GM12875 (cell line): ENCODE results near the gene ADRA1B.
A peak's percentile ranks its signal among the peaks of the same experiment; 100 is the strongest.

ENCODE experiments used
- H3K4me3 ChIP-seq: one replicate; pipeline ENCODE4 v1.5.1; 2011; ENCODE audit warnings: low read depth, low read length, control low read depth
- TF ChIP-seq, protein P1 (sequence below): IDR thresholded peaks from 2 replicates; pipeline ENCODE4 v1.5.1; 2011; ENCODE audit warnings: low read depth, mild to moderate bottlenecking, control low read depth, inconsistent platforms, low read length, moderate library complexity, borderline replicate concordance; ENCODE audit not compliant: insufficient read depth

The ADRA1B gene

DNA sequence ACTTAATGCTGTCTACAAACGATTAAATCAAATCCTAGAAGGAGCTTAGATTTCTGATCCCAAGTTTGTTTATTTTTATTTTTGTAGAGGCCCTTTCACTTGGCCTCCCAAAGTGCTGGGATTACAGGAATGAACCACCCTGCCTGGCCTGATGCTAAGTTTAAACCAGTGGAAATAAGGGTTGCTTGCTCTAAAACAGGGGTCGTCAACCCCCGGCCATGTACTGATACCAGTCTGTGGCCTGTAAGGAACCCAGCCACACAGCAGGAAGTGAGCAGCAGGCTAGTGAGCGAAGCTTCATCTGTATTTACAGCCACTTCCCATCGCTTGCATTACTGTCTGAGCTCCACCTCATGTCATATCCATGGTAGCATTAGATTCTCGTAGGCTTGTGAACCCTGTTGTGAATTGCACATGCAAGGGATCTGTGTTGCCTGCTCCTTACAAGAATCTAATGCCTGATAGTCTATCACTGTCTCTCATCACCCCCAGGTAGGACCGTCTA, 104.0 kb downstream of the ADRA1B start:
- TF ChIP-seq, protein P1, sequence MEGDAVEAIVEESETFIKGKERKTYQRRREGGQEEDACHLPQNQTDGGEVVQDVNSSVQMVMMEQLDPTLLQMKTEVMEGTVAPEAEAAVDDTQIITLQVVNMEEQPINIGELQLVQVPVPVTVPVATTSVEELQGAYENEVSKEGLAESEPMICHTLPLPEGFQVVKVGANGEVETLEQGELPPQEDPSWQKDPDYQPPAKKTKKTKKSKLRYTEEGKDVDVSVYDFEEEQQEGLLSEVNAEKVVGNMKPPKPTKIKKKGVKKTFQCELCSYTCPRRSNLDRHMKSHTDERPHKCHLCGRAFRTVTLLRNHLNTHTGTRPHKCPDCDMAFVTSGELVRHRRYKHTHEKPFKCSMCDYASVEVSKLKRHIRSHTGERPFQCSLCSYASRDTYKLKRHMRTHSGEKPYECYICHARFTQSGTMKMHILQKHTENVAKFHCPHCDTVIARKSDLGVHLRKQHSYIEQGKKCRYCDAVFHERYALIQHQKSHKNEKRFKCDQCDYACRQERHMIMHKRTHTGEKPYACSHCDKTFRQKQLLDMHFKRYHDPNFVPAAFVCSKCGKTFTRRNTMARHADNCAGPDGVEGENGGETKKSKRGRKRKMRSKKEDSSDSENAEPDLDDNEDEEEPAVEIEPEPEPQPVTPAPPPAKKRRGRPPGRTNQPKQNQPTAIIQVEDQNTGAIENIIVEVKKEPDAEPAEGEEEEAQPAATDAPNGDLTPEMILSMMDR: no peak
- no peak overlapping the region for H3K4me3 ChIP-seq

GRCh38 chr5:160020964-160021363, 104.7 kb downstream of the ADRA1B start:
- no peak overlapping the region for H3K4me3 ChIP-seq
- TF ChIP-seq, protein P1: no peak

DNA sequence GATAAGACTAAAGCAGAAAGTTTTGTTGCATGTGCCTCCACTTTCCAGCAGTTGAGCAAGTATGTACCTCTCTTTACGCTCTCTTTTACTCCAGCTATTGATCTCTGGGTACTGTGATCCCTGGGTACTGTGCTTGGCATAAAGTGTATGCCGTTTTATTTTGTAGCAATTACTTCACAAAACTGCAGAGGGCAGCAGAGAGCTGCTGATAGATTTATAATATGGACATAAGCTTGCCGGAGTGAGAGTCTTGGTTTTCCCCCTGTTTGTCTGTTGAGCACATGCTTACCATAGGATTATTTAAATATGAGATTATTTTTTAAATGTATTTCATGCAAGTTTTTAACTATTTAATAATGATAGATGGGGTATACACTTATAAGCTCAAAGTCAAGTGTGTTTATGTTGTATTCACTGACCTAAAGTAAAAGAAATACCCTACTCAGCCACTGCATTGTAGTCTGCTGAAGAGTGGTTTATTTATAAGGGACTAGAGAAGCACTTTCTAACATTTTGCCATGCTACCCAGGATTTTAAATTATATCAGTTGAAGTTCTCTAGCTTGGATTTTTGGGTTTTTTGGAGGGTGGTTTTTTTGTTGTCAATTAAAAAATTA, 105.7 kb downstream of the ADRA1B start:
- TF ChIP-seq, protein P1: peak; percentile 52; the same call in 1 of the 2 replicates
- no peak overlapping the region for H3K4me3 ChIP-seq
